Tibial nerve (tissue), 4 donors: ENCODE data around the gene LRRC61. TPM values are rescaled to one million over a fixed set of nuclear protein-coding genes. Genes with fewer than 3 reads are reported as not detected.
"Not testable (repeated sequence)": the region's sequence is repeated elsewhere in the genome, so short reads cannot be mapped to it uniquely, and the experiment has no call there.

Experiments used
- DNase-seq, 2 donors: peaks; one replicate each; pipeline ENCODE4 v3.0.0-alpha.2; 2019; ENCODE audit warnings: low spot score in 2 of 2
- H3K27ac ChIP-seq, 4 donors: fragments of 200-600 bp; sonication (generic) in 3 of 4; one replicate each; pipeline ENCODE4 v1.5.1; 2017 to 2019; ENCODE audit warnings: mild to moderate bottlenecking in 1 of 4
- H3K27me3 ChIP-seq, 2 donors: fragments of 200-600 bp; sonication (generic) in 1 of 2; one replicate each; pipeline versions ENCODE4 v1.5.1 to v1.6.0; 2017 to 2019
- H3K36me3 ChIP-seq, 3 donors: fragments of 200-600 bp; sonication (generic); one replicate each; pipeline ENCODE4 v1.5.1; 2018 to 2019
- H3K4me1 ChIP-seq, 4 donors: fragments of 200-600 bp; sonication (generic) in 3 of 4; one replicate each; pipeline ENCODE4 v1.5.1; 2017 to 2019
- H3K4me3 ChIP-seq, 4 donors: fragments of 200-600 bp; sonication (generic) in 3 of 4; one replicate each; pipeline ENCODE4 v1.5.1; 2017 to 2019; ENCODE audit warnings: mild to moderate bottlenecking in 1 of 4, moderate library complexity in 1 of 4
- H3K9me3 ChIP-seq, 4 donors: fragments of 200-600 bp; sonication (generic) in 3 of 4; one replicate each; pipeline ENCODE4 v1.5.1; 2017 to 2019
- CTCF ChIP-seq, 5 experiments: fragments of 200-600 bp in 3 of 5; fragments of 450-650 bp in 2 of 5; sonication (generic) in 3 of 5; IDR thresholded peaks; one replicate each; pipeline ENCODE4 v1.5.1; 2016 to 2019; ENCODE audit warnings: antibody characterized with exemption in 5 of 5, mild to moderate bottlenecking in 3 of 5, moderate library complexity in 2 of 5
- WGBS, 2 donors: methylation state at CpG; one replicate each; pipeline ENCODE4 v1.1.5; 2018; 5-methylcytosine and 5-hydroxymethylcytosine counted together
- total RNA-seq, 4 donors: library from RNA; depleted of rRNA; stranded (reverse); fragments of >200 nt; gene quantifications; one replicate each; pipeline ENCODE4 v1.1.0, GENCODE V29; 2016

The LRRC61 gene
- total RNA-seq, 4 donors from 2014 or later, result 7.9 to 19.3 (median 9.6) TPM

DNA sequence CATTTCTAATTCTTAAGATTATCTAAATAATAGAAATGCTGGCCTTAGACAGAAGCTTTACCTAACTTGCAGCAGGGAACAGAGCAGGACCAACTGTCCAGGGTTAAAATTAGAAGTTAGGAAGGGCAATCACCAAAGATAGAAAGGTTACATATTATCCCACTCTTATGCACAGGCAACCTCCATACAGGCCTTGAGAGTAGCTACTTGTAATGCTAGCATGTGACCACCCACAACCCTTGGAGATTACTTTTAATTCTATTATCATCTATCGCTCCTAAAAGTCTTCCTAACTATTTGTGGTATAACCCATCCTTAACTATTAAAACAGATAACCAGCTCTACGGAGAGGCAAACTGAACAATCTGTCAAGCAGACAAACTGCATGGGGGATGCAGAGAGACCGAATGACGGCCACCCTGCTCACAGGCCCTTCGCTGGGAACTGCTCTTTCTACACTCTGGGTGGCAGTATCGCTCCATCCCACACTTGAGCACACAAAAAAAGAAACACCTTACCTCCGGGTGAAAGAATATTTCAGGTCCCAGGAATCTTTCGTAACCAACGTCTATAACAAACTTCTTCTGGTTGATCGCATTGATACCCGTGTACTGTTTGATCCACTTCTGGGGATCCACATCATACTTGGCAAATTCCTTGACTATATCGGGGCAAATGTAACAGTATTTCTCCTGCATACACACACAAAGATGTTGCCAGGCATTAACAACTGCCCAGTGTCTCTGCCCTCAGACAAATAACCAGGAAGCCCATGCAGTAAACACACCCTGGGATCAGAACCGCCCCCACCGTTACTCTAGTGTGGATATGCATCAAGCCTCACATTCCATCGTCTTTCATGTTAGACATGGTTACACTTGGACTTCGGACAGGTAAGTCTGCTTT lies 37.1 kb upstream of the LRRC61 start:
- H3K27ac ChIP-seq, H3K4me3 ChIP-seq, H3K27me3 ChIP-seq, H3K4me1 ChIP-seq, H3K9me3 ChIP-seq, H3K36me3 ChIP-seq: not testable (repeated sequence)
- TF ChIP-seq CTCF (IDR thresholded peaks at IDR 0.05), result peak; percentile 30 to 69 (median 35)
- WGBS, 2 donors, result 24 to 30% methylated on average over 15 to 16 of the region's 16 CpGs
- DNase-seq, result peak in 1 of 2 donors; percentile 7

DNA sequence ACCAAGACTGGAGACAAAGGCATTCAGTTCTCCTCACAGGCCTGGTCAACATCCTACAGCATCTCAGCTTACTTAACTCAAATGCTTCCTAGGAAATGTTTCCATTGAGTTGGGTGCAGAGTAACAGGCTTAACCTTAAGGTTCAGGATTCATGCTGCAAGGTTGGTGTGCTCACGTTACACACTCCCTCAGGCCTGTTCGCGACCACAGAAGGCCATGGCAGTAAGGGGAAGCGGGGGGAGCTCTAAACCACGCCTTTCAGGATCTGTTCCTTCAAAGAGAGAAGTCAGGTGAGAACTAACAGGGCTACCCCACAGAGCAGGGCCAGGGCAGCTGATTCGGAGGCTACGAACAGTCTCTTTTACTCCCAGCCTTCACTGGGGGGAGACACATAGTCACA lies 35.3 kb upstream of the LRRC61 start:
- not testable (repeated sequence) for DNase-seq, H3K27ac ChIP-seq, H3K9me3 ChIP-seq, H3K4me1 ChIP-seq, H3K36me3 ChIP-seq, H3K4me3 ChIP-seq, H3K27me3 ChIP-seq
- 71 to 72% methylated on average over 5 to 7 of the region's 7 CpGs for WGBS, 2 donors

GRCh38 chr7:150288816-150289215 lies 34.3 kb upstream of the LRRC61 start:
- H3K4me1 ChIP-seq, H3K36me3 ChIP-seq, H3K27me3 ChIP-seq, H3K4me3 ChIP-seq, H3K27ac ChIP-seq, DNase-seq, H3K9me3 ChIP-seq: not testable (repeated sequence)
- 92 to 93% methylated on average over 4 to 6 of the region's 6 CpGs for WGBS, 2 donors

DNA sequence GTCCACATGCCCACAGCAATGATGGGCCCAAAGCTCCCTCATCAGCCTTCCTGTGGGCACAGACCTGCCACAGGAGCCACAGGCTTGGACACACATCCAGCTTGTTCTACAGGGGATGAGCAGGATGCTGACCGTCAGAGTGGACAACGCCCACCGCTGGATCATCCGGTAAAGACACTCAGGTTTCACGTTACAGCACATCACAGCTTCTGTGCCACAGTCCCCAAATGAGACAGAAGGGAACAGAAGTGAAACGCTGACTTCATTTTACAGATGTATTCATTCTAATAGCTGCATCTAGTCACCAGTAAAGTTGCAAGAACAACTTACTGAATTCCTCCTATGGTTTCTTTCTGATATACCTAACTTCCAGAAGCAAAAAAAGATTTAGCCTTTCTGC lies 32.8 kb upstream of the LRRC61 start:
- H3K36me3 ChIP-seq, H3K4me1 ChIP-seq, DNase-seq, H3K4me3 ChIP-seq, H3K27me3 ChIP-seq, H3K27ac ChIP-seq, H3K9me3 ChIP-seq: not testable (repeated sequence)
- 43 to 45% methylated on average over 6 of the region's 6 CpGs for WGBS, 2 donors

DNA sequence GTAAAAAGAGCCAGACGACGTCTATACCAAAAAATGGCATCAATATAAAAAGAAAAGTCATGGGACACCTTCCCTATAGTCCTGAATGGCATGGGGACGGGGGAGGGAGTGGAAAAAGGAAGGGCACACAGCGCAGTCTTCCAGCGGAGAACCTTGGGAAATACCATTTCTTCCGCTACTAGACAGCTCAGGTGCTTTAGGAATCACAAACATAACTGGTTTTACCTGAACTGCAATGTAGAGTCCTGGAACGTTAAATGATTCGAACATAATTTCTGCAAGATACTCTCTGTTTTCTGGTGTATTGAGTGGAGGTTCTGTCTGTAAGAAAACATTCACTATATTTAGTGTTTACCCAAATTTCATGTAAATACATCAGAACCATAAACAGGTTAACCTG lies 28.1 kb upstream of the LRRC61 start:
- H3K4me3 ChIP-seq, H3K36me3 ChIP-seq, H3K4me1 ChIP-seq, H3K9me3 ChIP-seq, H3K27ac ChIP-seq, H3K27me3 ChIP-seq, DNase-seq: not testable (repeated sequence)
- 92 to 94% methylated on average over 8 of the region's 8 CpGs for WGBS, 2 donors

- not testable (repeated sequence) for H3K4me1 ChIP-seq, DNase-seq, H3K4me3 ChIP-seq, H3K27me3 ChIP-seq, H3K36me3 ChIP-seq, H3K27ac ChIP-seq, H3K9me3 ChIP-seq
- WGBS, 2 donors, result 74 to 75% methylated on average over 3 of the region's 8 CpGs
Measured at GRCh38 chr7:150295614-150296013, 27.5 kb upstream of the LRRC61 start.

- 81 to 90% methylated on average over 7 to 8 of the region's 10 CpGs for WGBS, 2 donors
- H3K36me3 ChIP-seq, H3K4me3 ChIP-seq, H3K4me1 ChIP-seq, DNase-seq, H3K9me3 ChIP-seq, H3K27ac ChIP-seq, H3K27me3 ChIP-seq: not testable (repeated sequence)
Measured at GRCh38 chr7:150296802-150297201, 26.4 kb upstream of the LRRC61 start.

GRCh38 chr7:150297978-150298377 lies 25.2 kb upstream of the LRRC61 start:
- not testable (repeated sequence) for H3K4me1 ChIP-seq, H3K27ac ChIP-seq, H3K27me3 ChIP-seq, DNase-seq, H3K9me3 ChIP-seq, H3K36me3 ChIP-seq, H3K4me3 ChIP-seq

- not testable (repeated sequence) for DNase-seq, H3K27me3 ChIP-seq, H3K4me1 ChIP-seq, H3K9me3 ChIP-seq, H3K36me3 ChIP-seq, H3K4me3 ChIP-seq, H3K27ac ChIP-seq
- 73 to 93% methylated on average over 1 of the region's 1 CpG for whole genome bisulfite sequencing, 2 donors
Measured at GRCh38 chr7:150302908-150303310, 20.2 kb upstream of the LRRC61 start.

DNA sequence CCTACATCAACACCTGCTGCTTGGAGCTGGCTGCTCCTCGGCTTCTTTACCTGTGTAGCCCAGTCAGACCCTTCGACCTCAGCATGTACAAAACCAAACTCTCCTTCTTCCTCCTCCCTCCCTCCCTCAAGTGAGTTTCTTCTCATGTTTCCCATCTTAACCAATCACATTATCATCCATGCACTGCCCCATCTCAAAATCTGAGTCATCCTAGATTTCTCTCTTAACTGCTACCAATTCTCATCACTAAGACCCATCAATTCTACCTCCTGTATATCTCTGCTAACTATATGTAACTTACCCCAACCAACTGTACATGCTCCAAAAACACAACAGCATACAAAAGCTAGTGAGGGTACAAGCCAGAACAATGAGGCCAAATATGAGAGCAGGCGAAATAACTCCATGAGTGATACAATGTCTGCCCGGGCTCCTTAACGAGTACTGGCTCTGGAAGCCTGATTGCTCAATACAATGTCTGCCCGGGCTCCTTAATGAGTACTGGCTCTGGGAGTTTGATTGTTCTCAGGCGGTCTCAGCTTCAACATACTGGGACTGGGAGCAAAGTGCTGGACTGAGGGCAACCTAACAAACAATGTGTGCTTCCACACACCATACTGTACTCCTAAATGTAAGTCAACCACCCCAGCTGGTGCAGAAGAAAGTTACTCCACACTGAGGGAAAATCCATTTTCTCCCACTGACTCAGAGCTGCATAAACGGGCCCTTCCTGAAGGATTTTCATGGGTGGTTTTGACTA lies 18.5 kb upstream of the LRRC61 start:
- not testable (repeated sequence) for H3K27ac ChIP-seq, DNase-seq, H3K36me3 ChIP-seq, H3K4me1 ChIP-seq, H3K4me3 ChIP-seq, H3K27me3 ChIP-seq, H3K9me3 ChIP-seq
- WGBS, 2 donors, result 45 to 84% methylated on average over 3 to 8 of the region's 8 CpGs

GRCh38 chr7:150305259-150305902 lies 17.8 kb upstream of the LRRC61 start:
- 81 to 84% methylated on average over 11 of the region's 11 CpGs for WGBS, 2 donors
- DNase-seq, H3K4me3 ChIP-seq: not testable (repeated sequence)

DNA sequence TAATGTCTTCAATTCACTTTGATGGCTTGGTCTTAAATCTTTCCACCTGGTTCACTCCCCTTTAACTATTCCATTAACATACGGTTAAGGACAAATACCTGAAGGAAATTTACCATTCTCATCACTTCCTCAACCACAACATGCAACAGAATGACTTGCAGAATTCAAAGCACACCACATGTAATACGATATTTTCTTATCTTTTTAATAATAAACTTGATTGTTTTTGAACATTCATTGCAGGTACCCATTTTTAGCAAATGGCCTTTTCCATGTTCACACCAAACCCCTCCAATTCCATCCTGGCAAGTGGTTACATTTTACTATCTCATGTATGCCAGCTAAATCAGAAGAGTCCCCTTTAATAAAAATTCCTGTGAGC lies 17.3 kb upstream of the LRRC61 start:
- H3K4me3 ChIP-seq, H3K9me3 ChIP-seq, H3K36me3 ChIP-seq, H3K27me3 ChIP-seq, H3K4me1 ChIP-seq, H3K27ac ChIP-seq, DNase-seq: not testable (repeated sequence)
- 69 to 71% methylated on average over 2 of the region's 2 CpGs for WGBS, 2 donors

More at GRCh38 chr7:150305259-150305902, 17.8 kb upstream of the LRRC61 start:
- H3K4me1 ChIP-seq, H3K36me3 ChIP-seq, H3K9me3 ChIP-seq, H3K27ac ChIP-seq, H3K27me3 ChIP-seq: not testable (repeated sequence)
